Activated T-helper 2 cell treated with anti-CD3 and anti-CD28 coated beads, Interferon-gamma antibody, Interleukin-2, Interleukin-4, amounts not matched to agents 10 μg/mL and 5 μg/mL and 100 μg/mL, durations not matched to agents 14 hours and 24 hours and 36 hours (primary cell): Measurements from ENCODE around the gene PRR12. TPM values are rescaled to one million over a fixed set of nuclear protein-coding genes. Genes with fewer than 3 reads are reported as not detected.
"Not testable (repeated sequence)": the region's sequence is repeated elsewhere in the genome, so short reads cannot be mapped to it uniquely, and the experiment has no call there.

ENCODE experiments used
- DNase-seq: peaks from one replicate; pipeline ENCODE4 v3.0.0; 2021; ENCODE audit warnings: low spot score
- H3K27ac Mint-ChIP-seq: one replicate; pipeline ENCODE4 v1.8.0; 2021; ENCODE audit warnings: mixed read lengths
- H3K27me3 Mint-ChIP-seq: one replicate; pipeline ENCODE4 v1.8.0; 2021; ENCODE audit warnings: low read depth, mixed read lengths
- H3K36me3 Mint-ChIP-seq: one replicate; pipeline ENCODE4 v1.8.0; 2021; ENCODE audit warnings: low read depth, mixed read lengths
- H3K4me1 Mint-ChIP-seq: one replicate; pipeline ENCODE4 v1.8.0; 2021; ENCODE audit warnings: low read depth, mixed read lengths
- H3K4me3 Mint-ChIP-seq: one replicate; pipeline ENCODE4 v1.8.0; 2021; ENCODE audit warnings: low read depth, mild to moderate bottlenecking, moderate library complexity, mixed read lengths
- H3K9me3 Mint-ChIP-seq: one replicate; pipeline ENCODE4 v1.8.0; 2021; ENCODE audit warnings: mixed read lengths
- intact Hi-C: fragments of 100-400 bp; cut with micrococcal nuclease; formaldehyde crosslinking; loops from one replicate; pipeline ENCODE4 v1.15.1; 2023
- total RNA-seq: library from RNA; stranded (reverse); gene quantifications from 2 replicates; pipeline ENCODE4 v1.2.3, GENCODE V29; 2022

Gene PRR12
- total RNA-seq, 1 donor from 2014 or later, result 34.6 TPM

DNA sequence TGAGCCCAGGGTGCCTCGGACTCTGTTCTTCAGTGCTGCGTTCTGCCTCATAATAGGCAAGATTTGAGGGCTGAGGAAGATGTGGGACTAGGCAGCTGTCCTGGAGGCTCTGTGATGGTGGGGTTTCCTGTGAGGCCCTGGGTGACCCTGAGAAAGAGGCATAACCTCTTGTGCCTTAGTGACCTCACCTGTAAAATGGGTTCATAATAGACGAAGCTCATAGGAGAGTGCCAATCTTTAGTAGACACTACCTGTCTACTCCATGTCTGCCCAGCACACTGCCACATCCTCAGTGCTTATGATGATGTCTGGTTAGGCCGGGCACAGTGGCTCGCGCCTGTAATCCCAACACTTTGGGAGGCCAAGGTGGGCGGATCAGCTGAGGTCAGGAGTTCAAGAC, 25.6 kb downstream of the PRR12 start:
- H3K9me3 Mint-ChIP-seq, result no peaks in the 10 kb centered on the region
- no peak overlapping the region for H3K4me3 Mint-ChIP-seq
- no peaks in the 10 kb centered on the region for H3K27me3 Mint-ChIP-seq
- intact Hi-C loops, result no loop called here
- DNase-seq, result no peak
- H3K4me1 Mint-ChIP-seq, result peaks cover 6% of the 10 kb centered on the region
- no peak overlapping the region for H3K27ac Mint-ChIP-seq
- peaks cover 68% of the 10 kb centered on the region for H3K36me3 Mint-ChIP-seq

GRCh38 chr19:49616945-49617344, 26.0 kb downstream of the PRR12 start:
- no peak for DNase-seq
- Mint-ChIP-seq H3K9me3 (no peaks in the 10 kb centered on the region), H3K27me3 (no peaks in the 10 kb centered on the region), H3K27ac (no peak overlapping the region), H3K4me1 (peaks cover 6% of the 10 kb centered on the region), H3K36me3 (peaks cover 72% of the 10 kb centered on the region), H3K4me3 (no peak overlapping the region)
- intact Hi-C loops, result no loop called here

DNA sequence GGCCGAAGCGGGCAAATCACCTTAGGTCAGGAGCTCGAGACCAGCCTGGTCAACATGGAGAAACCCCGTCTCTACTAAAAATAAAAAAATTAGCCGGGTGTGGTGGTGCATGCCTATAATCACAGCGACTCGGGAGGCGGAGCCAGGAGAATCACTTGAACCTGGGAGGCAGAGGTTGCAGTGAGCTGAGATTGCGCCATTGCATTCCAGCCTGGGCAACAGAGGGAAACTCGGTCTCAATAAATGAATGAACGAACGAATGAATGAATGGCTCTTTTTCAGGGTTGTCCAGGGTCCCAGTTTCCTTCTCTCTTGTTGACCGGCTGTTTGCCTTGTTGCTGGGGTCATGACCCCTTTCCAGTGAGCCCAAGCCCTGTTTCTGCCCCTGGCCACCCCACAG, 26.9 kb downstream of the PRR12 start:
- H3K27ac Mint-ChIP-seq, H3K9me3 Mint-ChIP-seq, H3K4me1 Mint-ChIP-seq, intact Hi-C loops, H3K4me3 Mint-ChIP-seq, DNase-seq, H3K27me3 Mint-ChIP-seq: not testable (repeated sequence)
- peaks cover 72% of the 10 kb centered on the region for H3K36me3 Mint-ChIP-seq

DNA sequence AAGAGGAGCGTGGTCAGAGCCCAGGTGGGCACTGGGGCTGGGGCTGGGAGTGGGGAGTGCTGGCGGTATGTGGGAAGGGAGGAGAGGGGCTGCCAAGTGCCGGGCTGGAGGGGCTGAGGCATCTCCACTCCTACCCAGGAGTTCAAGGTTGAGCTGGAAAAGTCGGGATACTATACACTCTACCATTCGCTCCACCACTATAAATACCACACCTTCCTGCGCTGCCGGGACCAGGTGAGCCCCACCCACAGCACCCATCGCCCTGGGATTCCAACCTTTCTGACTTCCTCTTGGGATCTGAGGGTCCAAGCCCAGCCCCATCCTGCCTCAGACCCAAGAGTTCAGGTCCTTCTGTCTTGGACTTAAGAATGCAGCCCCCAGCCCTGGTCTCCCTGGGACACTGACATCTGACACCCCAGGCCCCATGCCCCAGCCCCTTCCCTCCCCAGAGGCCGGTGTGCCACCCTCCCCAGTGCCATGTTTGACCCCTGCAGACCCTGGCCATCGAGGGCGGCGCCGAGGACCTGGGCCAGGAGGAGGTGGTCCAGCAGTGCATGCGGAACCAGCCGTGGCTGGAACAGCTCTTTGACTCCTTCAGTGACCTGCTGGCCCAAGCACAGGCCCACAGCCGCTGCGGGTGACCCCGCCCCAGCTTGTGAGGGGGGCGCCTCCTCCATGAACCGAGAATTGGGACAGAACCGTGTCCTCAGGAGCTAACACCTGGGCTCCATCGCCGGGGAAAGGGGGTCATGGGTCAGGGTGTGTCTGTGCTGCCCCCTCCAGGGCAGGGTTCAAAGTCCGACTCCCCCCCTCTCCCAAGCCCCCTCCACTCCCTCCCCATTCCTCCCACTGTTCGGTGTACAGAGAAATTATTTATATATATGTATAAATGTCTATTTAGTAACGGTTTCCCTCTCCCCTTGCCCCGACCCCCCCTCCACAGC, 34.3 kb downstream of the PRR12 start:
- no peak overlapping the region for H3K27ac Mint-ChIP-seq
- intact Hi-C loops, result no loop called here
- H3K9me3 Mint-ChIP-seq, result no peaks in the 10 kb centered on the region
- DNase-seq, result no peak
- peaks cover 45% of the 10 kb centered on the region for H3K36me3 Mint-ChIP-seq
- H3K27me3 Mint-ChIP-seq, result no peaks in the 10 kb centered on the region
- H3K4me1 Mint-ChIP-seq, result no peaks in the 10 kb centered on the region
- no peak overlapping the region for H3K4me3 Mint-ChIP-seq

DNA sequence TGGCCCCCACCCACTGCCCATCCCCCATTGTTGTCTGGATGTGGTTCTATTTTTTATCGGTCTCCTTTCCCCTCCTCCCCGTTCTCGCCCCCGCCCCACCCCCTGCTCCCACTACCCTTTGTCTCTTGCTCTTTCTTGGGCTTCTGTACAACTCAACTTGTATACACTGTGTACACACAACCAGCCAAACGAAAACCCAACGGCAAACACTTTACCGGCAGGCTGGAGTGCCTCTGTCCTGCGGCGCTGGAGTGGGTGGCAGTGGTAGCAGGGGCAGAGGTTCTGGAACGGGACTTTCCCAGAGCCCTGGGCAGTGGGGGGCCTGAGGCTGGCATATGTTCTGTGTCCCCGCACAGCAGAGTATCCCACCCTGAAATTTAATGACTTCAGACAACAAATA, 35.2 kb downstream of the PRR12 start:
- H3K36me3 Mint-ChIP-seq, result peaks cover 42% of the 10 kb centered on the region
- no peaks in the 10 kb centered on the region for H3K9me3 Mint-ChIP-seq
- no peaks in the 10 kb centered on the region for H3K27me3 Mint-ChIP-seq
- intact Hi-C loops, result no loop called here
- H3K4me3 Mint-ChIP-seq, result no peak overlapping the region
- H3K27ac Mint-ChIP-seq, result no peak overlapping the region
- no peak for DNase-seq
- H3K4me1 Mint-ChIP-seq, result no peaks in the 10 kb centered on the region

GRCh38 chr19:49629659-49630058, 38.7 kb downstream of the PRR12 start:
- Mint-ChIP-seq H3K9me3 (no peaks in the 10 kb centered on the region), H3K4me3 (no peak overlapping the region), H3K27ac (no peak overlapping the region), H3K27me3 (no peaks in the 10 kb centered on the region), H3K4me1 (no peaks in the 10 kb centered on the region), H3K36me3 (peaks cover 15% of the 10 kb centered on the region)
- intact Hi-C loops, result no loop called here
- DNase-seq, result no peak

- no peaks in the 10 kb centered on the region for H3K9me3 Mint-ChIP-seq
- intact Hi-C loops, result no loop called here
- peaks cover 14% of the 10 kb centered on the region for H3K36me3 Mint-ChIP-seq
These were observed 40.1 kb downstream of the PRR12 start for GRCh38 chr19:49631014-49631588.

GRCh38 chr19:49631610-49632192, 40.7 kb downstream of the PRR12 start:
- Mint-ChIP-seq H3K27me3 (no peaks in the 10 kb centered on the region), H3K9me3 (no peaks in the 10 kb centered on the region), H3K4me3 (no peak overlapping the region), H3K4me1 (no peaks in the 10 kb centered on the region), H3K27ac (no peak overlapping the region), H3K36me3 (peaks cover 13% of the 10 kb centered on the region)
- intact Hi-C loops, result no loop called here
- DNase-seq, result no peak

More at GRCh38 chr19:49631014-49631588, 40.1 kb downstream of the PRR12 start:
- H3K4me3 Mint-ChIP-seq, result no peak overlapping the region
- no peaks in the 10 kb centered on the region for H3K27me3 Mint-ChIP-seq
- no peak overlapping the region for H3K27ac Mint-ChIP-seq
- DNase-seq, result no peak
- H3K4me1 Mint-ChIP-seq, result no peaks in the 10 kb centered on the region

- H3K4me3 Mint-ChIP-seq, result no peak overlapping the region
- H3K36me3 Mint-ChIP-seq, result peaks cover 6% of the 10 kb centered on the region
- intact Hi-C loops, result no loop called here
- H3K4me1 Mint-ChIP-seq, result no peaks in the 10 kb centered on the region
- H3K27ac Mint-ChIP-seq, result no peak overlapping the region
- H3K27me3 Mint-ChIP-seq, result no peaks in the 10 kb centered on the region
- H3K9me3 Mint-ChIP-seq, result no peaks in the 10 kb centered on the region
- no peak for DNase-seq
These were observed 41.6 kb downstream of the PRR12 start for GRCh38 chr19:49632576-49632975.

- DNase-seq, intact Hi-C loops, H3K27me3 Mint-ChIP-seq, H3K4me3 Mint-ChIP-seq, H3K4me1 Mint-ChIP-seq, H3K27ac Mint-ChIP-seq, H3K9me3 Mint-ChIP-seq, H3K36me3 Mint-ChIP-seq: not testable (repeated sequence)
These were observed 42.3 kb downstream of the PRR12 start for GRCh38 chr19:49633273-49633672.

DNA sequence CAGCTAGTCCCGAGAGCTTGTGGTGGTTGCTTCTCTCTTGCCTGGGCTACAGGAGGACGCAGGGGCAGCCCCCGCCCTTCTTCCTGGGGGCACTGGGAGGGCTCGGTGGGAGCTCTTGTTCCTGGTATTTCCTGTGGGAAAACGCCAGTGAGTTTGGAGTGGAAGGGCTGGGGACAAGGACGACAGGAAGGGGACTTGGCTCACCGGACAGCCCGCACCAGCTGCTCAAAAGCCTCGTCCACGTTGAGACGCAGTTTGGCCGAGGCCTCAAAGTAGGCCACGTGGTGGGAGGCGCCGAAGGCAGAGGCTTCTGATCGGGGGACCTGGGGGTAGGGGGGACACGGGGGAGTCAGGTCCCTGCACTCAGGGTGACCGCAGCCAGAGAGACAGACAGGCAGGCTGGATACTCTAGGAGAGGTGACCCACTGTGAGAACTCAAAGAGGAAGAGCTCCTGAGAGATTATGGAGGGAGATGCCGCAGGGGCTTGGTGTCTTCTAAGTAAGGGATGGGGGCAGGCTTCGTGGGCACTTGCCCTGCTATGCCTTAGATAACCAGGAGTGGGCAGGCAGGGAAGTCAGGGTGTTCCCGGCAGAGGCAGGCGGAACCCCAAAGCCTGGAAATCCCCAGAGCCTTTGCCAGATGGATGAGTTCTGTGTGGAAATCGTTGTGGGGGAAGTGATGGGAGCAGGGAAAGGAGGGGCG, 44.7 kb downstream of the PRR12 start:
- Mint-ChIP-seq H3K27me3 (peaks cover 1% of the 10 kb centered on the region), H3K4me3 (no peak overlapping the region), H3K27ac (peak overlapping the region; percentile 10), H3K36me3 (no peaks in the 10 kb centered on the region), H3K4me1 (peaks cover 19% of the 10 kb centered on the region), H3K9me3 (no peaks in the 10 kb centered on the region)
- DNase-seq, result no peak
- intact Hi-C loops, result no loop called here

- Mint-ChIP-seq H3K27me3 (peaks cover 1% of the 10 kb centered on the region), H3K4me1 (peaks cover 25% of the 10 kb centered on the region), H3K9me3 (no peaks in the 10 kb centered on the region), H3K36me3 (no peaks in the 10 kb centered on the region), H3K27ac (no peak overlapping the region), H3K4me3 (no peak overlapping the region)
- intact Hi-C loops, result no loop called here
- DNase-seq, result no peak
These were observed 45.4 kb downstream of the PRR12 start for GRCh38 chr19:49636233-49636932.
